HUDEP-2 (cell line): ENCODE data around the gene SPSB1.

Source experiments
- DNase-seq, 76 experiments: peaks; one replicate each; lab custom pipeline; 2025; ENCODE audit not compliant: unreplicated experiment in 76 of 76; lab: John Stamatoyannopoulos, UW

The SPSB1 gene

DNA sequence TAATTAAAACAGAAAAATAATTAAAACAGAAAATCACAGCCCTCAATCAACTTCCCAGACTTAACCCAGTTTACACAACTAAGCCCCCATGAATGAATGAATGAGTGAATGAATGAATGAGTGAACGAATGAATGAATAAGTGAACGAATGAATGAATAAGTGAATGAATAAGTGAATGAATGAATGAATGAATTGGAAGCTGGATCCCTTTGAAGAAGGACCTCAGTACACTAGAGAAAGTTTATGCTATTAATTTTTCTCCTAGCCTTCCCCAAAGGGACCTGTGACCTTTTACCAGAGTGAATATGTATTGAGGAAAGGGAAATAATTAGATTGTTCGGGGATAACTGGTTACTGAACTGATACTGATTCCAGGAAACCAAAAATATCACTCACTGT is 5.6 kb downstream of the SPSB1 start:
- no peak for DNase-seq

GRCh38 chr1:9299571-9300541 is 7.2 kb downstream of the SPSB1 start:
- peak in 40 of 76 experiments; percentile 2 to 61 (median 17) for DNase-seq

DNA sequence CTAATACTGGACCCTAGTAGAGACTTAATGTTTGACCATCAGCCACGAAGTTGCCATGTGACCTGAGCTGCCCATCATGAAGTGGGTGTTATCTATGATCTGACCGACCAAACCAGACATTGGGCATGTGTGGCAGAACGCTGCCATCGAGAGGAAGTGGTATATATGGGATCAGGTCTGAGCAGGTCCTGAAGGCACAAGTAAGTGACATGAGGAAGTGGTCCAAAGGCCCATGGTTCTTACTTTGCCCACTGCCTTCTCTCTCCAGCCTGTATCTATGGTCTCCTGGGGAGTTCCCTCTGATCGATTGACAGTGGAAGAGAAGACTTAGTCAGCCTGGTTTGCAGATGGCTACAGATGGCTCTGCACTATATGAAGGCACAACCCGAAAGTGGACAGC is 7.9 kb downstream of the SPSB1 start:
- DNase-seq = no peak

DNA sequence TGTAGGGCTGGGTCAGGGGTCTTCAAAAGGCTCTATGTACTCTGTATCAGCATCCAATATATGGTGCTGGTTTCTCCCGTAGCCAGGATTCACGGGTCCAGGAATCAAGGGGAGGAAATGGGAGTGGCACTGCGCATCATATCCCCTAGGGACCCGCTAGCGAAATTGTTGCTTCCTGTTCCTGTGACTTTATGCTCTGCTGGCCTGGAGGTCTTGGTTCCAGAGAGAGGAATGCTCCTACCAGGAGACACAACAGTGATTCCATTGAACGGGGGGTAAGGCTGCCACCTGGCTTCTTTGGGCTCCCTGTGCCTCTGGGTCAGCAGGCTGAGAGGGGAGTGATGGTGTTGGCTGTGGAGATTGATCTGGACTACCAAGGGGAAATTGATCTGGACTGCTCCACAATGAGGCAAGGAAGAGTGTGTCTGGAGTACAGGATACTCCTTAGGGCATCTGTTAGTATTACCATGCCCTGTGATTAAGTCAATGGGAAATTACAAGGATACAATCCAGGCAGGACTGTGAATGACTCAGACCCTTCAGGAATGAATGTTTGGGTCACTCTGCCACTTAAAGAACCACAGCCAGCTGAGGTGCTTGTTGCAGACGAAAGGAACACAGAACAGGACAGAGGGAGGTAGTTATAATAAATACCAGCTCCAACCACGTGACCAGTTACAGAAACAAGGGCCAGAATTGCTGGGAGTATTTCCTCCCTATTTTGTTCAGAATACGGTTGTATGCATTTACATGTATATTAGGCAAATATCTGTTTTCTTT is 10.2 kb downstream of the SPSB1 start:
- DNase-seq = no peak

GRCh38 chr1:9303916-9304315 is 11.2 kb downstream of the SPSB1 start:
- no peak for DNase-seq

DNA sequence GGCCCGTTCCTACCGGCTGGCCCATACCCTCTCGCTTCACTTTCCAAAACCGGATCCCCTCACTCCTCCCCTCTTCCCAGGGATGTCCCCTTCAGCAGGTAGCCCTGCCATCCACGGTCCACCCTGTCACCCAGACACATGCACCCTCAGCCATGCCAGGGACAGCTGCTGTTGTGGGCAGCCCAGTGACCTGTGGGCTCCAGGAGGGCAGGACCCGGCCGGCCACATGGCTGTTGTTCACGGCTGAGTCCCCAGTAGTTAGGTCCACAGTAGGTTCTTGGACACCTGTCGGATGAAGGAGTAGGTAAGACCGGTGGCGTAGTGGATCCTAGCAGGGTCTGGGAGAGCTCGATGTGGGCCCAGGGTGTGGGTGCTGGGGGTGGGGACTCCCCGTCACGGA is 12.5 kb downstream of the SPSB1 start:
- no peak for DNase-seq

DNA sequence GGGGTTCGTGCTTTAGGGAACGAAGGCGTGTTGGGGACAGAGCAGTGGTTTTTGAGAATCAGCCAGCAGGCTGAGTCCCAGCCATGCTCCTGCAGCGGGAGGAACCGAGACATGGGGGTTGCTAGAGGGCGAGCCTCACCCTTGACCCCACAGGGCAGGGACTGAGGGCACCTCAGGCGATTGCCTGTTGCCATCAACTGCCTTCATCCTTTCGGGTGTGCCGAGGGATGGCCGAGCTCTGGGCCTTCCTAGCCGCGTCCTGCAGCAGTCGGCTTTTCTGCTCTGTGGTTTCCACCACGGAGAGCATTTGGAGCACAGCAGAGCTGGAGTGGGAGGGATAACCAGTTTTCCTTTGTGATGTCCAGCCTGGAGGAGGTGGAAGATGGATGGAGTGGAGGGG is 13.3 kb downstream of the SPSB1 start:
- no peak for DNase-seq

DNA sequence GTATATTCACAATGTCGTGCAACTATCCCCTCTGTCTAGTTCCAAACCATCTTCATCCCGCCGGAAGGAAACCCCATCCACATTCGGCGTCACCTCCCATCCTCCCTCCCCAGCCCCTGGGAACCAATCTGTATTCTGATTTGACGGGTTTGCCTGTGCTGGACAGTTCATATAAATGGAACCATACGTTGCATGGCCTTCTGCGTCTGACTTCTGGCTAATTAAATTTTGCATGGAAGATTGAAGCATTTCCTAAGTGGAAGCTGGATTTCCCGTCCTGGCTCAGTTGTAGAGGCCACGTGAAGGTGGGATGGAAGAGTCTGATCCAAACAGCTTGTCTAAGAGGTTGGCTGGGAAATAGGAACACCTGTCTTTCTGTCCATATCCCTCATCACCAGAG is 14.6 kb downstream of the SPSB1 start:
- DNase-seq = no peak

DNA sequence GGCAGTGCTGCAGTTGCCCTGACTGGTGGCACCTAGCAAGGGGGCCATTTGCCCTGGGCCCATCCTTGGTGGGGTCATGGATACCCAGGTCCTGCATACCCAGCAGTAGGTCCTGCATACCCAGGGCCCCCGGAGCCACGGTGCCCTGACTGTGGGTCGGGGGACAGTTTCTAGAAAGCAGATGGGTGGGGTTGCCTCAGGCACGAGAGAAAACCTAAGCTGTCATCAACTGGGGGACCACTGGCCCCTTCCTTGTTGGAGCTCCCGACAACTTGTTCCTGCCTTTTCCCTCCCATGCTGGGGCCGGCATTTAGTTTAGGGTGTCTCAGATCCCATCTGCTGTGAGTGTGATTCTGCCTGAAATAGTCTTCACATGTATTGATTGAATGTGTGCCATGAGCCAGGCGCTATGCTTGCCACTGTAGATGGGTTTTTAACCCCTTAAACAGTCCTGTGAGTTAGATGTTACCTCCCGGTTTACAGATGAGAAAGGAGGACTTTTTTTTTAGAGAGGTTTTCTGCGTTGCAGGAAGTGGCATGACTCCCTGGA is 15.6 kb downstream of the SPSB1 start:
- no peak for DNase-seq

DNA sequence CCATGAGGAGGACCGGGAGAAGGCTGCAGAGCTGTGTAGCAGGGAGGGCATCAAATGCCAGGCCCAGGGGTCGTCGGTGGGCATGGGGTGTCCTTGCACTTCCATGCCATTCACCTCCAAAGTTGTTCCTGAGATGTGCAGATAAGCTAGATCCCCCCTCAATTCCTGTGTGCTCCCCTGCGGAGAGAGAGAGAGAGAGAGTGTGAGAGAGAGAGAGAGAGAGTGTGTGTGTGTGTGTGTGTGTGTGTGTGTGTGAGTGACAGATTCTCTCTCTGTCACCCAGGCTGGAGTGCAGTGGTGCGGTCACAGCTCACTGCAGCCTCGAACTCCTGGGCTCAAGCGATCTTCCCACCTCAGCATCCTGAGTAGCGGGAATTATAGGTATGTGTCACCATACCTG is 16.4 kb downstream of the SPSB1 start:
- no peak for DNase-seq

GRCh38 chr1:9309991-9310390 is 17.3 kb downstream of the SPSB1 start:
- no peak for DNase-seq

GRCh38 chr1:9311029-9311428 is 18.3 kb downstream of the SPSB1 start:
- no peak for DNase-seq

DNA sequence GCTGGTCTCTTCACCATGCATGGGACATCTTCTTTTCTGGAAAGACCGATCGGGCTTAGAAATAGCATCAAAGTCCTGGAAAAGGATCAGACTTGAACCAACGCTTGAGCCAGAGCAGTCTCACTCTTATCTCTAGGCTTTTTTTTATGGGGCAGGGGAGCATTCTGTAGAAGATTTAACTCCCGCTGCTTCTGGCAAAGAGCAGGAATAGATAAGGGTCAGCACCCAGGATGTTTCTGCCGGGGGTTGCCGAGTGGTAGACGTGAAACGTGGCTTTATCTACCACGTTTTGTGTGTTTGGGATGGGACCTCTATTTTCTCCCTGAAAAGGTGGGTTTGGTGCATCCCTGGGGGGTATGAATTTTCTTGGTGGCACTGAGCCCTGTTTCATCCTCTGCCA is 18.8 kb downstream of the SPSB1 start:
- DNase-seq = no peak

- DNase-seq = no peak
These were observed 19.6 kb downstream of the SPSB1 start for GRCh38 chr1:9312168-9312720.

DNA sequence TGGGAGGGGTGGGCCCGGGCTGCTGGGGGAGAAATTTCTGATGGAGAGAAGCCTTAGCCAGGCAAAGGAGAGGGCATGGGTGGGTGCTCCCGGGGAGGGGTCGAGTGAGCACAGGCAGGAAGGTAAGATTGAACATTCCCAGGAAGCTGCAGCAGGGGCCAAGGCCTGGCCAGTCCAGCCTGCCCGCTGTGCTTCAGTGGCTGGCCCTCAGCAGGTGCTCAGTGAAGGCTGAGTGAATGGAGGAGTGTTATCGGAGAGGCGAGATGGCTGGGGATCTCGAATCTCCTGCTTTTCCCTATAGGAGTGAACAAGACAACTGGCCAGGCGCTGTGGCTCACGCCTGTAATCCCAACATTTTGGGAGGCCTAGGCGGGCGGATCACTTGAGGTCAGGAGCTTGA is 20.9 kb downstream of the SPSB1 start:
- DNase-seq = no peak

DNA sequence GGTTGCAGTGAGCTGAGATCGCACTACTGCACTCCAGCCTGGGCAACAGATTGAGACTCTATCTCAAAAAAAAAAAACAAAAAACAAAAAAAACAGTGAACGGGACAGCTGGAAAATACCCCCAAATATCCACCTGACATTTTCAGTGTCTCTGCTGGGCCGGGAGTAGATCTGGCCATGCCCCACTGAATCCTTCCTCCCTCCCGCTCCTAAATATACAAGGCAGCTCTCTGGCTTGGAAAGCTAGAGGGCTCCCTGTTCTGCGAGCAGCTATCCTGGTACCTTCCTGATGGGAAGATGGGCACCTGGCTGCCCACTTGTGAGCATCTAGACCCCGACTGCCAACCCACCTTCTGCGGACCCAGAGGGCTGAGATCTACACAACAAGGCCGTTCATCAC is 21.4 kb downstream of the SPSB1 start:
- no peak for DNase-seq

DNA sequence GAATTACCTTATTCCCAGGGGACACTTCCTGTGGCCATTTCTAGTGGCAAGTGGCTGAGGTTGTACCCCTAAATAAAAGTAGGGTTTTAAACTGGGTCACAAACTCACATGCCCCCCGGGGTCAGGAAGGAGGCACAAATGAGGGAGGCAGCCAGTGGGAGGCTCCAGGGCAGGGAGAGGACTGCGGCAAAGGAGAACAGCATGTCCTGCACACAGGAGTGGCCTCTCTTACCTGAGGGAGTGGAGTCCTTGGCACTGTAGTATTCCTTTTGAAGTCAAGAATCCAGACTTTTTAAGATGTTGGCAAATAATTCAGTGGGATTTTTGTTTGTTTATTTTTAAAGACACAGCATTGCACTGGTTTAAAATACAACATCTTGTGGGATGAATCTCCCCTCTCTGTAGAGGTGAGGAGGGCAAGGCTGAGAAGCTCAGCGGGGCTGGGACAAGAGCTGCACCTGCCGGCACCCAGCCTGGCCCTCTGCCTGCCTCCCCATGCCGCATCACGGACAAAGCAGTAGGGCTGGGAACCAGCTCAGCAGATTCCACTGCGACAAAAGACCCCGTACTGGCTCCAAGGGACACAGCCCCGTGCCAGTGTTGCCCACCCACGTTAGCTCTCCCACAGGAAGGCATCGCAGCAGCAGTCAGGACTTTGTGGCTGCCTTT is 22.2 kb downstream of the SPSB1 start:
- DNase-seq = no peak

- no peak for DNase-seq
These were observed 22.9 kb downstream of the SPSB1 start for GRCh38 chr1:9315411-9316079.

GRCh38 chr1:9316080-9316444 is 23.4 kb downstream of the SPSB1 start:
- no peak for DNase-seq

- no peak for DNase-seq
These were observed 23.8 kb downstream of the SPSB1 start for GRCh38 chr1:9316512-9316911.
